Uterus (tissue), 4 donors: ENCODE results near the gene FGF3. TPM values are rescaled to one million over a fixed set of nuclear protein-coding genes. Genes with fewer than 3 reads are reported as not detected.

Experiments used
- DNase-seq, 2 donors: peaks; one replicate each; pipeline ENCODE4 v3.0.0-alpha.2; 2019 to 2020
- H3K27ac ChIP-seq, 2 donors: fragments of 200-600 bp; sonication (generic); 1 replicate in 1 of 2; 2 replicates in 1 of 2; pipeline ENCODE4 v1.5.1; 2016 to 2018
- H3K27me3 ChIP-seq, 2 donors: fragments of 200-600 bp; sonication (generic); one replicate each; pipeline ENCODE4 v1.5.1; 2018 to 2019; ENCODE audit warnings: control low read depth in 1 of 2
- H3K36me3 ChIP-seq, 2 donors: fragments of 200-600 bp; sonication (generic); one replicate each; pipeline ENCODE4 v1.5.1; 2019; ENCODE audit warnings: control low read depth in 1 of 2
- H3K4me1 ChIP-seq, 2 donors: fragments of 200-600 bp; sonication (generic); one replicate each; pipeline ENCODE4 v1.5.1; 2018 to 2019; ENCODE audit warnings: control low read depth in 1 of 2
- H3K4me3 ChIP-seq, 2 donors: fragments of 200-600 bp; sonication (generic); 1 replicate in 1 of 2; 2 replicates in 1 of 2; pipeline ENCODE4 v1.5.1; 2018 to 2019; ENCODE audit warnings: mild to moderate bottlenecking in 1 of 2
- H3K9me3 ChIP-seq, 2 donors: fragments of 200-600 bp; sonication (generic); one replicate each; pipeline ENCODE4 v1.5.1; 2019; ENCODE audit warnings: control low read depth in 1 of 2
- POLR2A ChIP-seq, 2 donors: fragments of 450-650 bp; IDR thresholded peaks; one replicate each; pipeline ENCODE4 v1.6.1; 2016; ENCODE audit warnings: antibody characterized with exemption in 2 of 2, mild to moderate bottlenecking in 1 of 2, moderate library complexity in 1 of 2
- intact Hi-C: fragments of 100-400 bp; cut with DNase I; formaldehyde crosslinking; loops from one replicate; pipeline ENCODE4 v1.15.1; 2023; ENCODE audit warnings: low total_unique reads
- total RNA-seq, 4 donors: library from RNA; depleted of rRNA in 3 of 4; stranded (reverse); fragments of >200 nt in 3 of 4; gene quantifications; one replicate each; pipeline versions ENCODE4 v1.1.0 to v1.2.4, GENCODE V29; 2014 to 2023
- TF ChIP-seq, protein P1 (sequence below), 4 experiments: fragments of 200-600 bp in 2 of 4; fragments of 450-650 bp in 2 of 4; sonication (generic) in 2 of 4; IDR thresholded peaks; one replicate each; pipeline ENCODE4 v1.5.1; 2016 to 2019; ENCODE audit warnings: antibody characterized with exemption in 4 of 4, mild to moderate bottlenecking in 2 of 4, moderate library complexity in 1 of 4
- donor health status: DM: yes; HTN: yes; CAD: no.

FGF3 gene
- total RNA-seq, 4 donors from 2014 or later, result not detected

DNA sequence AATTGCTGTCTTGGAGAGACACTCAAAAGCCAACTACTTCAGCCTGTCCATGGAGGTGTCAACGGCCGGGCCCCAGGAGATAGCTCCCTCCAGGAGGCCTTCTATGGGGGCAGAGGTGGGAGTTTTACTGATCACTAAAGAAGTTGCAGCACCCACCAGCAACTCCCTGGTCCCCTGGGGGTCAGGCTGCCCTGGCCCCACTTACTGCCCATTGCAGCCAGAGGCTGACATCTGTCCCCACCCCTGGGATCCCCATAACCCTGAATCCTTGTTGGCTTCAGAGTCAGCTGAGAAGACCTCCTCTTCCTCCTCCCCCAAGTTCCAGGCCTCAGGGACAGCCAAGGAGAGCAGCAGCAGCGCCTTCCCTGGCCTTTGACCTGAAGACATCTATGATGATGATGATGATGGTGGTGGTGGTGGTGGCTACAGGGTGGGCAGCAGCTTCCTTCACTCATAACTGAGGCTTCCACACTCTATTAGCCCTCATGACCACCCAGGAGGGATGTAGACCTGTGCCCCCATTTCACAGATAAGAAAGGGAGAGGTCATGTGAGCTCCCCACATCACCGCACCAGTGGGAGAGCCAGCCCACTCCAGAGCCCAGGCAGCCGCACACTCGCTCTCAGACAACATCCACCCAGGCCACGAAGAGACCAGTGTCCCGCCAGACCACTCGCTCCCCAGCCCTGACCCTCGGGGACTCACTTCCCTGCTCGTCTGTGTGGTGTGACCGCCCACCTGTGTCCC, 43.8 kb upstream of the FGF3 start:
- DNase-seq, result no peak
- H3K27me3 ChIP-seq, result no peaks in the 10 kb centered on the region
- H3K36me3 ChIP-seq, result no peaks in the 10 kb centered on the region
- no peaks in the 10 kb centered on the region for H3K4me1 ChIP-seq
- H3K27ac ChIP-seq, result no peak overlapping the region
- H3K9me3 ChIP-seq, result no peaks in the 10 kb centered on the region
- H3K4me3 ChIP-seq, result no peak overlapping the region
- intact Hi-C loops, result no loop called here
- TF ChIP-seq POLR2A (IDR thresholded peaks at IDR 0.05), result no peak
- TF ChIP-seq, protein P1, sequence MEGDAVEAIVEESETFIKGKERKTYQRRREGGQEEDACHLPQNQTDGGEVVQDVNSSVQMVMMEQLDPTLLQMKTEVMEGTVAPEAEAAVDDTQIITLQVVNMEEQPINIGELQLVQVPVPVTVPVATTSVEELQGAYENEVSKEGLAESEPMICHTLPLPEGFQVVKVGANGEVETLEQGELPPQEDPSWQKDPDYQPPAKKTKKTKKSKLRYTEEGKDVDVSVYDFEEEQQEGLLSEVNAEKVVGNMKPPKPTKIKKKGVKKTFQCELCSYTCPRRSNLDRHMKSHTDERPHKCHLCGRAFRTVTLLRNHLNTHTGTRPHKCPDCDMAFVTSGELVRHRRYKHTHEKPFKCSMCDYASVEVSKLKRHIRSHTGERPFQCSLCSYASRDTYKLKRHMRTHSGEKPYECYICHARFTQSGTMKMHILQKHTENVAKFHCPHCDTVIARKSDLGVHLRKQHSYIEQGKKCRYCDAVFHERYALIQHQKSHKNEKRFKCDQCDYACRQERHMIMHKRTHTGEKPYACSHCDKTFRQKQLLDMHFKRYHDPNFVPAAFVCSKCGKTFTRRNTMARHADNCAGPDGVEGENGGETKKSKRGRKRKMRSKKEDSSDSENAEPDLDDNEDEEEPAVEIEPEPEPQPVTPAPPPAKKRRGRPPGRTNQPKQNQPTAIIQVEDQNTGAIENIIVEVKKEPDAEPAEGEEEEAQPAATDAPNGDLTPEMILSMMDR (IDR thresholded peaks at IDR 0.05), result no peak

DNA sequence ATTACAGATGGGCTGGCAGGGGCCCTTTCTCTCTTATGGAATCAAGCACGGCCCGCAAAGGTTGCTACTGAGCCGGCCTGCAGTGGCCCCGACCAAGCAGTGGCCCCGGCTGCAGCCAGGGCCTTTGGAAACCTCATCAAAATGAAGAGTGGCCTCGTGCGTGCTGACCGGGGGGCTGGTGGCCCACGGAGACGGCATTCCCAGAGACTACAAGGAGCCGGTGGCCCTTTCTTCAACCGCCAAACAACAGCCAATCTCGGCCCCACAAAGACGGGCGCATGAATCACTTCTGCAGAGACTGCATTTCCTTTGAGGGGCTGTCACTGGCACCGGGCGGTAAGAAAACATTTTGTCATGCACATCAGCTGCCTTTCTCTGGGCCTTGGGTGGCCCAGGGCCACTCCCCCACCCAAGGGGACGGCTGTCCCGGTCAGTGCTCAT, 43.1 kb upstream of the FGF3 start:
- Histone ChIP-seq H3K4me3 (no peak overlapping the region), H3K9me3 (no peaks in the 10 kb centered on the region), H3K36me3 (no peaks in the 10 kb centered on the region), H3K4me1 (no peaks in the 10 kb centered on the region), H3K27ac (no peak overlapping the region), H3K27me3 (no peaks in the 10 kb centered on the region)
- DNase-seq, result no peak
- intact Hi-C loops, result no loop called here
- no peak for TF ChIP-seq POLR2A (IDR thresholded peaks at IDR 0.05)
- TF ChIP-seq, protein P1 (IDR thresholded peaks at IDR 0.05), result no peak

DNA sequence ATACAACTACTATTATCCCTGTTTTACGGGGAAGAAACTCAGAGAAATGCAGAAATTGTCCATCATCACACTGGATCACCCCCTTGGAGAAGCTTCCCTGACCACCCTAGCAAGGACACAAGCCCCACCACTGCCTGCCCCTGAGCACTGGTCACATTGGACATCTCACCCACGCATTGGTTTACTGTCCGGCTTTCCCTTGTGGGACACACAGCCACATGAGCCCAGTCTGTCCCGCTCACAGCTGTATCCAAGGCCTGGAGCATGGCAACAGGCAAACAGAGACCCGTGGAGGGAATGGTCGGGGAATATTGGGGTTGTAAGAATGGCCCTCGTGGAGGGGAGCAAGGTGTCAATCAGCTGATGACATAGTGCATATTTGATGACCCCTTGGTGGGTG, 42.7 kb upstream of the FGF3 start:
- Histone ChIP-seq H3K9me3 (no peaks in the 10 kb centered on the region), H3K27ac (no peak overlapping the region), H3K36me3 (no peaks in the 10 kb centered on the region), H3K4me3 (no peak overlapping the region), H3K4me1 (no peaks in the 10 kb centered on the region), H3K27me3 (no peaks in the 10 kb centered on the region)
- TF ChIP-seq, protein P1 (IDR thresholded peaks at IDR 0.05), result no peak
- no peak for TF ChIP-seq POLR2A (IDR thresholded peaks at IDR 0.05)
- no peak for DNase-seq
- intact Hi-C loops, result no loop called here

DNA sequence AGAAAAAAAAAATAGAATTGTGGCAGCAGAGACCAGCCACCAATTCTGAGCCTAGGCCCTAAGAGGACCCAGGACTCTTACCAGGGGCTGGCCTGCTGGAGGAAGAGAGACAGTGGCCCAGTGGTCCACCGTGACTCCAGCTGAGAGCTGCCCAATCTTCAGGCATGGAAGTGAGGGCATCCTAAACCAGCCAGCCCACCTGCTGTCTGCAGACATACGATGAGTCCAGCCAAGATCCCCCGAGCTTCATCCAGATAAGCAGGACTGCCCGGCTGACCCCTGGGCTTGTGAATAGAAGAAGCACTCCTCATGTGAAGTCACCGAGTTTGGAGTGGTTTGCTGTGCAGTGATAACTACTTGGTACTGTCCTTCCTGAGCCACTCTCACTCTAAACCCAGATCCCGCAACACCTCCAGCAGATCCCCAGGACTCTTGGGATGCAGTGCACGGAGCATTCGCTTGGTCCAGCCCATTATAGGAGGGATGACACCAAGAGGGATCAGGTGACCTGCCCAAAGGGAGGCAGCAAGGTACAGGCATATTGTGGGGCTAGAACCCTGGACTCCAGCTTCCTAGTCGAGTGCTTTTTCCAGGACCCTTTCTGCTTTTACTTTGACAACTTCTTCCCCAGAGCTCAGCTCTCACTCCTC, 41.7 kb upstream of the FGF3 start:
- no peaks in the 10 kb centered on the region for H3K4me1 ChIP-seq
- H3K27me3 ChIP-seq, result no peaks in the 10 kb centered on the region
- DNase-seq, result no peak
- no peaks in the 10 kb centered on the region for H3K9me3 ChIP-seq
- H3K4me3 ChIP-seq, result no peak overlapping the region
- no peak overlapping the region for H3K27ac ChIP-seq
- TF ChIP-seq POLR2A (IDR thresholded peaks at IDR 0.05), result no peak
- TF ChIP-seq, protein P1 (IDR thresholded peaks at IDR 0.05), result no peak
- H3K36me3 ChIP-seq, result no peaks in the 10 kb centered on the region
- intact Hi-C loops, result no loop called here

DNA sequence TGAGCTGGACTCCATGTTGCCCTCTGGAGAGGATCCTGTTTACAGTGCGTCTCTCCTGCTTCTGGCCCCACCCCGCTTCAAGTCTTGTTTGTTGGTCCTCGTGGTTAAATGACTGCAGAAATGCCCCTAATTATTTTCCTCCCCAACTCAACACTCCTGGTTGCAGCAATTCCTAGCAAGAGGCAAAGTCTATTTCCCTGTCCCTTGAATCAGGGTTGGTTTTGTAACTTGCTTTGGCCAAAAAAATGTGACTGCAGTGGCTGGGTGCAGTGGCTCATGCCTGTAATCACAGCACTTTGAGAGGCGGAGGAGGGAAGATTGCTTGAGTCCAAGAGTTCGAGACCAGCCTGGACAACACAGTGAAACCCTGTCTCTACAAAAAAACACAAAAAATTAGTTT, 41.0 kb upstream of the FGF3 start:
- H3K4me1 ChIP-seq, result no peaks in the 10 kb centered on the region
- no peak for DNase-seq
- H3K27me3 ChIP-seq, result no peaks in the 10 kb centered on the region
- intact Hi-C loops, result no loop called here
- TF ChIP-seq, protein P1 (IDR thresholded peaks at IDR 0.05), result no peak
- no peak for TF ChIP-seq POLR2A (IDR thresholded peaks at IDR 0.05)
- H3K4me3 ChIP-seq, result no peak overlapping the region
- no peak overlapping the region for H3K27ac ChIP-seq
- no peaks in the 10 kb centered on the region for H3K36me3 ChIP-seq
- H3K9me3 ChIP-seq, result no peaks in the 10 kb centered on the region
